SK-N-SH (cell line): ENCODE data around the gene ZNF791. TPM values are rescaled to one million over a fixed set of nuclear protein-coding genes. Genes with fewer than 3 reads are reported as not detected.
A peak's percentile ranks its signal among the peaks of the same experiment; 100 is the strongest.

Experiments
- CTCF ChIA-PET: fragments of 300-600, 350-600 bp; formaldehyde crosslinking; extraction: SDS; loops from one replicate; lab custom pipeline; 2021; lab: Yijun Ruan, JAX
- POLR2A ChIA-PET: fragments of 350-600 bp; sonication (Branson Sonifier 250); formaldehyde crosslinking; extraction: SDS; loops from one replicate; lab custom pipeline; 2020; ENCODE audit warnings: antibody characterized with exemption, inconsistent platforms; lab: Yijun Ruan, JAX
- DNase-seq: peaks from one replicate; pipeline ENCODE4 v3.0.0; 2012
- H2AFZ ChIP-seq: fragments of 200-600 bp; sonication (generic); 2 replicates; pipeline ENCODE4 v1.8.1; 2016; ENCODE audit warnings: antibody characterized with exemption, mild to moderate bottlenecking, low read depth
- H3F3A ChIP-seq: fragments of 200-600 bp; sonication (generic); replicated peaks from 2 replicates; pipeline ENCODE3; 2016; ENCODE audit warnings: antibody characterized with exemption, mild to moderate bottlenecking; ENCODE audit not compliant: insufficient read depth
- H3K27ac ChIP-seq, 2 experiments: fragments of 200-500 bp in 1 of 2; fragments of 200-600 bp in 1 of 2; sonication (Bioruptor generic) in 1 of 2; sonication (generic), shearing (Covaris generic) in 1 of 2; 2 replicates each; pipeline versions ENCODE4 v1.5.1 to v1.6.1; 2014 to 2016; ENCODE audit warnings: low read depth in 2 of 2, inconsistent platforms in 1 of 2, low read length in 1 of 2, mild to moderate bottlenecking in 1 of 2, mixed read lengths in 1 of 2
- H3K27me3 ChIP-seq: fragments of 200-600 bp; sonication (generic), shearing (Covaris generic); 2 replicates; pipeline ENCODE4 v1.6.1; 2016; ENCODE audit warnings: mixed run types; ENCODE audit not compliant: insufficient read depth
- H3K36me3 ChIP-seq, 2 experiments: fragments of 200-500 bp in 1 of 2; fragments of 200-600 bp in 1 of 2; sonication (Bioruptor generic) in 1 of 2; sonication (generic) in 1 of 2; replicated peaks in 1 of 2; 2 replicates each; pipeline versions ENCODE3 to v1.5.1; 2014 to 2016; ENCODE audit warnings: low read length in 1 of 2, mild to moderate bottlenecking in 1 of 2; ENCODE audit not compliant: insufficient read depth in 2 of 2, control insufficient read depth in 1 of 2
- H3K4me1 ChIP-seq, 2 experiments: fragments of 200-500 bp in 1 of 2; fragments of 200-600 bp in 1 of 2; sonication (Bioruptor generic) in 1 of 2; sonication (generic), shearing (Covaris generic) in 1 of 2; 2 replicates each; pipeline versions ENCODE4 v1.5.1 to v1.6.1; 2014 to 2016; ENCODE audit warnings: low read depth in 1 of 2, low read length in 1 of 2, mixed run types in 1 of 2; ENCODE audit not compliant: insufficient read depth in 2 of 2, control insufficient read depth in 1 of 2
- H3K4me2 ChIP-seq: fragments of 200-600 bp; sonication (generic), shearing (Covaris generic); 2 replicates; pipeline ENCODE4 v1.6.1; 2017; ENCODE audit warnings: mixed run types
- H3K4me3 ChIP-seq, 2 experiments: fragments of 200-500 bp in 1 of 2; fragments of 200-600 bp in 1 of 2; sonication (Bioruptor generic) in 1 of 2; sonication (generic), shearing (Covaris generic) in 1 of 2; 2 replicates each; pipeline versions ENCODE4 v1.5.1 to v1.8.1; 2014 to 2016; ENCODE audit warnings: low read depth in 2 of 2, inconsistent platforms in 1 of 2, low read length in 1 of 2, mild to moderate bottlenecking in 1 of 2, mixed read lengths in 1 of 2, moderate library complexity in 1 of 2
- H3K79me2 ChIP-seq: fragments of 200-600 bp; sonication (generic); 2 replicates; pipeline ENCODE4 v1.8.1; 2017; ENCODE audit warnings: mild to moderate bottlenecking; ENCODE audit not compliant: insufficient read depth
- H3K9ac ChIP-seq: fragments of 200-600 bp; sonication (generic); 2 replicates; pipeline ENCODE4 v1.6.1; 2017; ENCODE audit warnings: mixed run types
- H3K9me2 ChIP-seq: fragments of 200-600 bp; sonication (generic); 2 replicates; pipeline ENCODE4 v1.6.1; 2017; ENCODE audit warnings: mixed run types
- H3K9me3 ChIP-seq: fragments of 200-600 bp; sonication (generic); 2 replicates; pipeline ENCODE4 v1.6.1; 2017; ENCODE audit warnings: mixed run types, mild to moderate bottlenecking, moderate library complexity
- H4K20me1 ChIP-seq: fragments of 200-600 bp; sonication (generic); 2 replicates; pipeline ENCODE4 v1.6.1; 2017; ENCODE audit warnings: mild to moderate bottlenecking, mixed run types; ENCODE audit not compliant: insufficient read depth
- FOXM1 ChIP-seq: IDR thresholded peaks from 2 replicates; pipeline ENCODE4 v1.4.0; 2012; ENCODE audit warnings: low read depth, mild to moderate bottlenecking
- MAX ChIP-seq: IDR thresholded peaks from 2 replicates; pipeline ENCODE4 v1.4.0; 2012; ENCODE audit warnings: low read depth
- MEF2A ChIP-seq: IDR thresholded peaks from 2 replicates; pipeline ENCODE4 v1.4.0; 2012; ENCODE audit warnings: low read depth, borderline replicate concordance
- RAD21 ChIP-seq: IDR thresholded peaks from 2 replicates; pipeline ENCODE4 v1.6.1; 2012; ENCODE audit warnings: mild to moderate bottlenecking, low read length
- RCOR1 ChIP-seq: fragments of 150-350 bp; IDR thresholded peaks from 2 replicates; pipeline ENCODE4 v1.6.1; 2017; ENCODE audit warnings: antibody characterized with exemption, low read length
- RFX5 ChIP-seq: IDR thresholded peaks from 2 replicates; pipeline ENCODE4 v1.6.1; 2012; ENCODE audit warnings: mild to moderate bottlenecking, improper control_type of control experiment, low read length
- SMC3 ChIP-seq: IDR thresholded peaks from 2 replicates; pipeline ENCODE4 v1.6.1; 2012; ENCODE audit warnings: low read depth, low read length, improper control_type of control experiment
- TAF1 ChIP-seq: IDR thresholded peaks from 2 replicates; pipeline ENCODE4 v1.6.1; 2012; ENCODE audit warnings: low read depth, mild to moderate bottlenecking, low read length, moderate library complexity, borderline replicate concordance
- TCF12 ChIP-seq: IDR thresholded peaks from 2 replicates; pipeline ENCODE4 v1.4.0; 2012
- WGBS: methylation state at CpG from one replicate; pipeline ENCODE4 v1.1.6; 2017; ENCODE audit warnings: low lambda C conversion rate; 5-methylcytosine and 5-hydroxymethylcytosine counted together
- polyA plus RNA-seq, 3 experiments: library from polyadenylated mRNA; depleted of rRNA; stranded (reverse); fragments of >200 nt; gene quantifications; 2 replicates each; pipeline ENCODE4 v1.2.3, GENCODE V29; 2012
- TF ChIP-seq, protein P1 (sequence below): IDR thresholded peaks from 2 replicates; pipeline ENCODE4; 2012
- TF ChIP-seq, protein P2 (sequence below): fragments of 200-600 bp; sonication (generic); IDR thresholded peaks from 2 replicates; pipeline ENCODE4 v1.6.1; 2017; ENCODE audit warnings: antibody characterized with exemption, mild to moderate bottlenecking, moderate library complexity

Gene ZNF791
- polyA plus RNA-seq, 1 of the 3 experiments (the other 2 are of a cell fraction), result 8.9 TPM

DNA sequence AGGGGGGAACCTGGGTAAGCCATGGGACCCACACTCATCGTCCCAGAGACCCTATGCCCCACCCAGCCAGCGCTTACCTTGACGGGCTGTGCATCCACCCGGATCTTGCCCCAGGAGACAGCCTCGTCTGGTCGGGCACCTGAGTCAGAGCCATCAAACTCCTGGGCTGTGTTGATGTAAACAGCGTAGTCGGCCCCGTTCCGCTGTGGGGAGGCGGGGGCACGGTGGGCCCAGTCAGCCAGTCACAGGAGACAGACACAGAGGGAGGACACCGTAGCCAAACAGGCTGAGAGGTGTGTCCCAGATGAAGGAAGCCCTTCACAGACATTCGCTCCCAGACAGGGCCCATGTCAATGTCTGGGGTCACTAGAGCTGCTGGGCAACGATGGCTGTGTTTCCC lies 65.2 kb downstream of the ZNF791 start:
- ChIA-PET CTCF (interaction anchor here (0.7 to 2.2 kb wide), 11 partner anchors 10 to 616 kb away, joined by 3 to 11 read pairs (median 3); partner anchors contain the start of genes FBXW9, MAN2B1, WDR83 and ZNF490), POLR2A (interaction anchor here (1.4 kb wide), 1 partner anchor 10 kb away, joined by 6 read pairs; the partner anchor contains the start of genes MAN2B1 and WDR83)
- no peak for DNase-seq
- Histone ChIP-seq H3K36me3 (peaks cover 46 to 49% of the 10 kb centered on the region in 2 experiments), H3K9me2 (no peaks in the 10 kb centered on the region), H3K79me2 (peaks cover 37% of the 10 kb centered on the region), H3K4me1 (peaks cover 0 to 4% of the 10 kb centered on the region in 2 experiments; a peak in 1 of 4 replicates), H3K9ac (no peak overlapping the region), H3K4me3 (peak overlapping the region in 1 of 2 experiments; percentile 20; a peak in 1 of 4 replicates), H3F3A (peaks cover 19% of the 10 kb centered on the region), H3K4me2 (no peak overlapping the region), H2AFZ (no peak overlapping the region), H3K27me3 (no peaks in the 10 kb centered on the region), H3K9me3 (no peaks in the 10 kb centered on the region), H4K20me1 (peaks cover 12% of the 10 kb centered on the region), H3K27ac (no peak overlapping the region)
- no peak for TF ChIP-seq RFX5
- TF ChIP-seq MEF2A, result no peak
- WGBS, result no CpG with 5 or more reads among the region's 15 CpGs

GRCh38 chr19:12676384-12676792 lies 65.7 kb downstream of the ZNF791 start:
- no peak overlapping the region for H2AFZ ChIP-seq
- H3K9me2 ChIP-seq, result no peaks in the 10 kb centered on the region
- H3K4me2 ChIP-seq, result no peak overlapping the region
- 7% methylated on average over 2 of the region's 4 CpGs for WGBS
- DNase-seq, result peak; percentile 87
- POLR2A ChIA-PET, result interaction anchor here (1.4 kb wide), 1 partner anchor 10 kb away, joined by 6 read pairs; the partner anchor contains the start of genes MAN2B1 and WDR83
- peaks cover 0 to 4% of the 10 kb centered on the region in 2 experiments; a peak in 1 of 4 replicates for H3K4me1 ChIP-seq
- H3K27ac ChIP-seq, result no peak overlapping the region; a peak in 1 of 4 replicates
- peaks cover 46% of the 10 kb centered on the region in 2 experiments for H3K36me3 ChIP-seq
- H3K79me2 ChIP-seq, result peaks cover 35% of the 10 kb centered on the region; the same call in 1 of the 2 replicates
- CTCF ChIA-PET, result interaction anchor here (0.6 to 2.2 kb wide), 19 partner anchors 8 to 617 kb away, joined by 3 to 11 read pairs (median 3); partner anchors contain the start of genes FBXW9, MAN2B1, WDR83 and ZNF490
- peak; percentile 46 for TF ChIP-seq RAD21
- TF ChIP-seq RCOR1, result no peak
- no peak for TF ChIP-seq FOXM1
- TF ChIP-seq SMC3, result peak; percentile 42; the same call in 1 of the 2 replicates
- TF ChIP-seq TCF12, result no peak
- peak; percentile 44; the same call in 1 of the 2 replicates for TF ChIP-seq MAX
- TF ChIP-seq, protein P1, sequence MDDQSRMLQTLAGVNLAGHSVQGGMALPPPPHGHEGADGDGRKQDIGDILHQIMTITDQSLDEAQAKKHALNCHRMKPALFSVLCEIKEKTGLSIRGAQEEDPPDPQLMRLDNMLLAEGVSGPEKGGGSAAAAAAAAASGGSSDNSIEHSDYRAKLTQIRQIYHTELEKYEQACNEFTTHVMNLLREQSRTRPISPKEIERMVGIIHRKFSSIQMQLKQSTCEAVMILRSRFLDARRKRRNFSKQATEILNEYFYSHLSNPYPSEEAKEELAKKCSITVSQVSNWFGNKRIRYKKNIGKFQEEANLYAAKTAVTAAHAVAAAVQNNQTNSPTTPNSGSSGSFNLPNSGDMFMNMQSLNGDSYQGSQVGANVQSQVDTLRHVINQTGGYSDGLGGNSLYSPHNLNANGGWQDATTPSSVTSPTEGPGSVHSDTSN, result no peak
- TF ChIP-seq RFX5, result no peak
- TF ChIP-seq TAF1, result no peak
- TF ChIP-seq, protein P2, sequence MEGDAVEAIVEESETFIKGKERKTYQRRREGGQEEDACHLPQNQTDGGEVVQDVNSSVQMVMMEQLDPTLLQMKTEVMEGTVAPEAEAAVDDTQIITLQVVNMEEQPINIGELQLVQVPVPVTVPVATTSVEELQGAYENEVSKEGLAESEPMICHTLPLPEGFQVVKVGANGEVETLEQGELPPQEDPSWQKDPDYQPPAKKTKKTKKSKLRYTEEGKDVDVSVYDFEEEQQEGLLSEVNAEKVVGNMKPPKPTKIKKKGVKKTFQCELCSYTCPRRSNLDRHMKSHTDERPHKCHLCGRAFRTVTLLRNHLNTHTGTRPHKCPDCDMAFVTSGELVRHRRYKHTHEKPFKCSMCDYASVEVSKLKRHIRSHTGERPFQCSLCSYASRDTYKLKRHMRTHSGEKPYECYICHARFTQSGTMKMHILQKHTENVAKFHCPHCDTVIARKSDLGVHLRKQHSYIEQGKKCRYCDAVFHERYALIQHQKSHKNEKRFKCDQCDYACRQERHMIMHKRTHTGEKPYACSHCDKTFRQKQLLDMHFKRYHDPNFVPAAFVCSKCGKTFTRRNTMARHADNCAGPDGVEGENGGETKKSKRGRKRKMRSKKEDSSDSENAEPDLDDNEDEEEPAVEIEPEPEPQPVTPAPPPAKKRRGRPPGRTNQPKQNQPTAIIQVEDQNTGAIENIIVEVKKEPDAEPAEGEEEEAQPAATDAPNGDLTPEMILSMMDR, result peak; percentile 83
- no peaks in the 10 kb centered on the region for H3K27me3 ChIP-seq
- peaks cover 12% of the 10 kb centered on the region for H4K20me1 ChIP-seq
- no peak overlapping the region for H3K9ac ChIP-seq
- H3K9me3 ChIP-seq, result no peaks in the 10 kb centered on the region
- peaks cover 17% of the 10 kb centered on the region for H3F3A ChIP-seq
- H3K4me3 ChIP-seq, result peak overlapping the region in 1 of 2 experiments; percentile 20; a peak in 1 of 4 replicates
